ENCODE measurements around the gene SUN5.

GRCh38 chr20:32959351-32960221 is 44.6 kb downstream of the SUN5 start:
- TF ChIP-seq CTCF (IDR thresholded peaks at IDR 0.05; ENCODE audit: poor library complexity), result no peak
- TF ChIP-seq EZH2 (IDR thresholded peaks at IDR 0.05; ENCODE audit: borderline replicate concordance), result no peak

Data from hepatocyte (in vitro differentiated cells).